GM18511 (cell line): ENCODE results near the gene FOXD4L5.
"Not testable (repeated sequence)": the region's sequence is repeated elsewhere in the genome, so short reads cannot be mapped to it uniquely, and the experiment has no call there.

Experiments
- ATAC-seq: cut with Tn5 transposase; IDR thresholded peaks from one replicate; pipeline ENCODE4 v1.9.1; 2021; ENCODE audit warnings: mild to moderate bottlenecking, moderate library complexity; ENCODE audit not compliant: unreplicated experiment

FOXD4L5 gene

GRCh38 chr9:65285109-65285508 is at the start of gene FOXD4L5:
Gene FOXD4L5, minus strand, starts transcription at chr9:65285209. Its CDS starts 832 bp downstream, at chr9:65284377.
- not testable (repeated sequence) for ATAC-seq

GRCh38 chr9:65283943-65284342 is 1.1 kb downstream of the FOXD4L5 start:
- not testable (repeated sequence) for ATAC-seq

GRCh38 chr9:65282976-65283375 is 2.0 kb downstream of the FOXD4L5 start:
- ATAC-seq = not testable (repeated sequence)
